Measurements from ENCODE around the gene ILKAP. TPM values are rescaled to one million over a fixed set of nuclear protein-coding genes. Genes with fewer than 3 reads are reported as not detected.

Gene ILKAP
- total RNA-seq, 1 donor from 2014 or later: 62.6 TPM

DNA sequence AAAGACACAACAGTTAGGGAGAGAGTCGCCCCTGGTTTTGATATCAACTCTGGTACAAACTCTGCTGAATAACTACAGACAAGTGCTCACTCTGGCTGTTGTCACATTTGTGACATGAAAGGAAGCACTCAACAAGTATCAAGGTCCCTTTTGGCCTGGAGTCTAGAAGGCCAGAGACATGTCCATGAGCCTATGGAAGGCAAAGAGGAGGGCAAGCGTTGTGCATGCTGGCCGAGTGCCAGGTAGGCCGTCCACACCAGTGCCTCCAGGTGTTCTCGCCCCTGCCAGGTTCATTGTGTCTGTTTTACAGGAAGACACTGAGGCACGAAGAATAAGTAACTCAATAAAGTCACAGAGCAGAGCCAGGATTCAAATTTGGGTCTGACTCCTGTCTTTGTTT lies 21.1 kb downstream of the ILKAP start:
- no peaks in the 10 kb centered on the region for H3K27me3 ChIP-seq
- H3K36me3 ChIP-seq: peaks cover 0 to 99% of the 10 kb centered on the region in 2 donors
- H3K4me3 ChIP-seq: no peak overlapping the region
- TF ChIP-seq, protein P1, sequence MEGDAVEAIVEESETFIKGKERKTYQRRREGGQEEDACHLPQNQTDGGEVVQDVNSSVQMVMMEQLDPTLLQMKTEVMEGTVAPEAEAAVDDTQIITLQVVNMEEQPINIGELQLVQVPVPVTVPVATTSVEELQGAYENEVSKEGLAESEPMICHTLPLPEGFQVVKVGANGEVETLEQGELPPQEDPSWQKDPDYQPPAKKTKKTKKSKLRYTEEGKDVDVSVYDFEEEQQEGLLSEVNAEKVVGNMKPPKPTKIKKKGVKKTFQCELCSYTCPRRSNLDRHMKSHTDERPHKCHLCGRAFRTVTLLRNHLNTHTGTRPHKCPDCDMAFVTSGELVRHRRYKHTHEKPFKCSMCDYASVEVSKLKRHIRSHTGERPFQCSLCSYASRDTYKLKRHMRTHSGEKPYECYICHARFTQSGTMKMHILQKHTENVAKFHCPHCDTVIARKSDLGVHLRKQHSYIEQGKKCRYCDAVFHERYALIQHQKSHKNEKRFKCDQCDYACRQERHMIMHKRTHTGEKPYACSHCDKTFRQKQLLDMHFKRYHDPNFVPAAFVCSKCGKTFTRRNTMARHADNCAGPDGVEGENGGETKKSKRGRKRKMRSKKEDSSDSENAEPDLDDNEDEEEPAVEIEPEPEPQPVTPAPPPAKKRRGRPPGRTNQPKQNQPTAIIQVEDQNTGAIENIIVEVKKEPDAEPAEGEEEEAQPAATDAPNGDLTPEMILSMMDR (IDR thresholded peaks at IDR 0.05): no peak
- TF ChIP-seq POLR2AphosphoS5 (IDR thresholded peaks at IDR 0.05; ENCODE audit: insufficient read depth in 1 of 2, low read depth in 1 of 2) (no peak), POLR2A (IDR thresholded peaks at IDR 0.05) (no peak)
- H3K27ac ChIP-seq: no peak overlapping the region
- intact Hi-C loops (cut with DNase I): no loop called here
- no peak for DNase-seq (ENCODE audit: extremely low spot score in 2 of 2)
- no peaks in the 10 kb centered on the region for H3K9me3 ChIP-seq
- no peaks in the 10 kb centered on the region for H3K4me1 ChIP-seq

DNA sequence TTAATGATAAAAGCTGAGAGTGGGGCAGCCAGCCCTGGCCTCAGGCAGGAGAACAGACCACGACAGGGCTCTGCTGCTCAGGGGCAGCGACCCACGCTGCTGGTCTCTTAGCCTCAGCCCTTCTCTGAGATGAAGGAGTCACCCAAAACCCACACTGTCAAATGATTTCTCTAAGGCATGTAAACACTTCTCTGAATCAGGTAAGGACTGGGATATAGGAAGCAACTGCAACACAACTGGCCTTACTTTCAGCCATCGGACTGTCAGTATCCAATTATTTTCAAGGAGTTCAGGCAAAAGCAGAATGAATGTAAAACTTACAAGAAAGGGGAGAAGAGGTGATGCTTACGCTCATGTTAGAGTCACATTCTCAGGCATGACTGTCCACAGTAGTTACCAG lies 22.9 kb downstream of the ILKAP start:
- Histone ChIP-seq H3K4me1 (no peaks in the 10 kb centered on the region), H3K36me3 (peaks cover 0 to 89% of the 10 kb centered on the region in 2 donors), H3K4me3 (no peak overlapping the region), H3K27ac (no peak overlapping the region), H3K9me3 (no peaks in the 10 kb centered on the region), H3K27me3 (no peaks in the 10 kb centered on the region)
- intact Hi-C loops (cut with DNase I): no loop called here
- no peak for DNase-seq (ENCODE audit: extremely low spot score in 2 of 2)
- TF ChIP-seq, protein P1 (IDR thresholded peaks at IDR 0.05): no peak
- TF ChIP-seq POLR2AphosphoS5 (IDR thresholded peaks at IDR 0.05; ENCODE audit: insufficient read depth in 1 of 2, low read depth in 1 of 2): no peak
- TF ChIP-seq POLR2A (IDR thresholded peaks at IDR 0.05): no peak

DNA sequence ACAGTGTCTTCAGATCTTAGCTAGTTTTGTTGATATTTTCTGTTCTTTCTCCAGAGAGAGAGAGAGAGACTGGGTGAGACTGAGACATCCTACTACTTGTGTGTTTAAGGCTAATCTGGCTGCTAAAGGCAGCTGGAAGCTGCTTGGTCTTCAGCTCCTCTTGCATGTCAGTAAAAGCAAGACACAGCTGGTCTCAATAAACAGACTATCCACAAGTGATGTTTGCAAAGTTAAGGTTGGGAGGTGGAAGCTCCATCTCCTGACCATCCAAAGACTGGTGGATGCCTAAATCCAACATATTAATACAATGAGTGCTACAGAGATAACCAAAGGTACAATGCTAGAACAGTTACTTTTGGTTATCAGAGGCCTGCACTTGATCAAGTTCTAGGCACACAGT lies 26.9 kb downstream of the ILKAP start:
- no peaks in the 10 kb centered on the region for H3K9me3 ChIP-seq
- H3K4me3 ChIP-seq: no peak overlapping the region
- peaks cover 0 to 82% of the 10 kb centered on the region in 2 donors for H3K36me3 ChIP-seq
- H3K27me3 ChIP-seq: no peaks in the 10 kb centered on the region
- no peaks in the 10 kb centered on the region for H3K4me1 ChIP-seq
- no peak for DNase-seq (ENCODE audit: extremely low spot score in 2 of 2)
- TF ChIP-seq POLR2AphosphoS5 (IDR thresholded peaks at IDR 0.05; ENCODE audit: insufficient read depth in 1 of 2, low read depth in 1 of 2) (no peak), POLR2A (IDR thresholded peaks at IDR 0.05) (no peak)
- TF ChIP-seq, protein P1 (IDR thresholded peaks at IDR 0.05): no peak
- H3K27ac ChIP-seq: no peak overlapping the region
- intact Hi-C loops (cut with DNase I): no loop called here

DNA sequence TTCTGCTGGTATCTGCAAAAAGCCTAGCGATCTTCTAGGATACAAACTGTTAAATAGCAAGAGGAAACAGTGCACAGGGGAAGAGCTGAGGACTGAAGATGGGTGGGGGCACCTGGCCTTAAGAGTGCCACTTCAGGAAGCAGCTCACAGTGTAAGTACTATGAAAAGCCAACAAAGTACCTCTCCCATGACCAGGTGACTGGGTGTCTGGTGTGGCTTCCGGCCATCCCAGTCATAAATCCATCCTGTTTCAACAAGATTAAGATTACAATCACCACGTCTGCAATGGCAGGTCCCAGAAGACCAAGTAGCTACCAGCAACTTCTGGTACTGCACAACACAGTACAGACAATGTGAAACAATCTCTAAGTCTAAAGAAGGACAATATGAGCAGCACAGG lies 28.8 kb downstream of the ILKAP start:
- Histone ChIP-seq H3K9me3 (no peaks in the 10 kb centered on the region), H3K27me3 (no peaks in the 10 kb centered on the region), H3K4me1 (peaks cover 14% of the 10 kb centered on the region), H3K36me3 (peaks cover 0 to 76% of the 10 kb centered on the region in 2 donors), H3K27ac (no peak overlapping the region), H3K4me3 (no peak overlapping the region)
- no peak for DNase-seq (ENCODE audit: extremely low spot score in 2 of 2)
- TF ChIP-seq POLR2A (IDR thresholded peaks at IDR 0.05) (no peak), POLR2AphosphoS5 (IDR thresholded peaks at IDR 0.05; ENCODE audit: insufficient read depth in 1 of 2, low read depth in 1 of 2) (no peak)
- TF ChIP-seq, protein P1 (IDR thresholded peaks at IDR 0.05): no peak
- intact Hi-C loops (cut with DNase I): no loop called here

DNA sequence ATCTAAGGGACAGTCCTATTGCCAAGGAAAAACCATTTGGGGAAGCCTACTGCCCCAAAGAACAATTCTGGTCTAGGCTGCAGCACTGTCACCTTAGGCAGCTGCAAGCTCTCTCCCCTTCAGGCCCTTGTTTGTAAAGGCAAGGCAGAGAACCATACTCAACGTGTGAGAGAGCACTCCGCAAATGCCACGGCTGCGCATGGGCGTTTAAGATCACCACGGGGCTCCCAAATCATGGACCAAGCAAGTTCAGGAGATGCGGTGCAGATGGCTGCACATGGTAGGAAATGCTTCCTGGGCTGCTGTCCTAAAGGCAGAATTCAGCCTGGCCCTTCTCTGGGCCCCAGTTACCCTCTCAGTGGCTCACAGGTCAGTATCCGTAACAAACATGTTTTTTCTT lies 29.2 kb downstream of the ILKAP start:
- intact Hi-C loops (cut with DNase I): no loop called here
- Histone ChIP-seq H3K4me3 (no peak overlapping the region), H3K9me3 (no peaks in the 10 kb centered on the region), H3K36me3 (peaks cover 0 to 74% of the 10 kb centered on the region in 2 donors), H3K4me1 (peaks cover 18% of the 10 kb centered on the region), H3K27me3 (no peaks in the 10 kb centered on the region), H3K27ac (no peak overlapping the region)
- TF ChIP-seq POLR2AphosphoS5 (IDR thresholded peaks at IDR 0.05; ENCODE audit: insufficient read depth in 1 of 2, low read depth in 1 of 2): no peak
- TF ChIP-seq POLR2A (IDR thresholded peaks at IDR 0.05): no peak
- TF ChIP-seq, protein P1 (IDR thresholded peaks at IDR 0.05): no peak
- no peak for DNase-seq (ENCODE audit: extremely low spot score in 2 of 2)
